DOHH2 (cell line): ENCODE measurements around the gene PTH.

Experiments used
- EZH2phosphoT487 ChIP-seq: fragments of 200-600 bp; sonication (generic); IDR thresholded peaks from 2 replicates; pipeline ENCODE4 v1.6.1; 2017; ENCODE audit warnings: borderline replicate concordance, mild to moderate bottlenecking, antibody characterized with exemption, low read length, moderate library complexity, mixed read lengths
- TF ChIP-seq, protein P1 (sequence below): fragments of 200-600 bp; sonication (generic); IDR thresholded peaks from one replicate; pipeline ENCODE4 v1.5.1; 2014; ENCODE audit warnings: antibody characterized with exemption, mild to moderate bottlenecking, low read depth, low read length; ENCODE audit not compliant: poor library complexity, severe bottlenecking

DNA sequence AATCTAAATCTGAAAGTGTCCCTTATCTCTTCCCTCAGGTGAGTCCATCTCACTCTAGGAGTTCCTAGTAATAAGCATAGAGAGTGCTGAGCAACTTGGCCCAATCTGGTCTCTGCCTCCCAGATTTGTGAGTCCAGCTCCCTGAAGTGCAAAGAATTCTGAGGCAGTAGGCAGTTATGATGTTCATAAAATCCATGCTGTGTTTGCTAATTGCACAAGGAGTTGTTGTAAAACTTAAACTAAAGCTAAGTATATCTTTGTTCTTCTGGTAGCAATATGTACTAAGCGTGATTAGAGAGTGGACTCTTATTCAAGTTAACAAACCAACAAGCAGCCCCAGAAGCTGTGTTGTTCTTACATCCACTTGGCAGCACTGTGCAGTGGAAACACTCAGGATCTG is 7.6 kb upstream of the PTH start:
- TF ChIP-seq, protein P1, sequence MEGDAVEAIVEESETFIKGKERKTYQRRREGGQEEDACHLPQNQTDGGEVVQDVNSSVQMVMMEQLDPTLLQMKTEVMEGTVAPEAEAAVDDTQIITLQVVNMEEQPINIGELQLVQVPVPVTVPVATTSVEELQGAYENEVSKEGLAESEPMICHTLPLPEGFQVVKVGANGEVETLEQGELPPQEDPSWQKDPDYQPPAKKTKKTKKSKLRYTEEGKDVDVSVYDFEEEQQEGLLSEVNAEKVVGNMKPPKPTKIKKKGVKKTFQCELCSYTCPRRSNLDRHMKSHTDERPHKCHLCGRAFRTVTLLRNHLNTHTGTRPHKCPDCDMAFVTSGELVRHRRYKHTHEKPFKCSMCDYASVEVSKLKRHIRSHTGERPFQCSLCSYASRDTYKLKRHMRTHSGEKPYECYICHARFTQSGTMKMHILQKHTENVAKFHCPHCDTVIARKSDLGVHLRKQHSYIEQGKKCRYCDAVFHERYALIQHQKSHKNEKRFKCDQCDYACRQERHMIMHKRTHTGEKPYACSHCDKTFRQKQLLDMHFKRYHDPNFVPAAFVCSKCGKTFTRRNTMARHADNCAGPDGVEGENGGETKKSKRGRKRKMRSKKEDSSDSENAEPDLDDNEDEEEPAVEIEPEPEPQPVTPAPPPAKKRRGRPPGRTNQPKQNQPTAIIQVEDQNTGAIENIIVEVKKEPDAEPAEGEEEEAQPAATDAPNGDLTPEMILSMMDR, result no peak
- TF ChIP-seq EZH2phosphoT487, result no peak
